Peyer's patch (tissue), 4 donors: Measurements from ENCODE around the gene TSHZ3. TPM values are rescaled to one million over a fixed set of nuclear protein-coding genes. Genes with fewer than 3 reads are reported as not detected.

Experiments
- DNase-seq, 3 donors: peaks; one replicate each; pipeline ENCODE4 v3.0.0-alpha.2; 2017 to 2019
- H3K27ac ChIP-seq, 4 donors: fragments of 200-600 bp; sonication (generic); one replicate each; pipeline ENCODE4 v1.5.1; 2016 to 2019
- H3K27me3 ChIP-seq, 2 donors: fragments of 200-600 bp; sonication (generic); one replicate each; pipeline ENCODE4 v1.5.1; 2019
- H3K36me3 ChIP-seq, 3 donors: fragments of 200-600 bp; sonication (generic); one replicate each; pipeline ENCODE4 v1.5.1; 2016 to 2019
- H3K4me1 ChIP-seq, 4 donors: fragments of 200-600 bp; sonication (generic); one replicate each; pipeline ENCODE4 v1.5.1; 2016 to 2019
- H3K4me3 ChIP-seq, 4 donors: fragments of 200-600 bp; sonication (generic); 1 replicate in 3 of 4; 2 replicates in 1 of 4; pipeline ENCODE4 v1.5.1; 2016 to 2019; ENCODE audit warnings: mild to moderate bottlenecking in 1 of 4
- H3K9me3 ChIP-seq, 4 donors: fragments of 200-600 bp; sonication (generic); one replicate each; pipeline ENCODE4 v1.5.1; 2016 to 2019; ENCODE audit warnings: mild to moderate bottlenecking in 1 of 4
- POLR2A ChIP-seq, 2 donors: fragments of 450-650 bp; IDR thresholded peaks; one replicate each; pipeline ENCODE4 v1.5.1; 2017; ENCODE audit warnings: antibody characterized with exemption in 2 of 2, mild to moderate bottlenecking in 2 of 2, moderate library complexity in 2 of 2
- total RNA-seq, 4 donors: library from RNA; depleted of rRNA; stranded (reverse); fragments of >200 nt; gene quantifications; one replicate each; pipeline ENCODE4 v1.1.0, GENCODE V29; 2016
- TF ChIP-seq, protein P1 (sequence below), 6 experiments: fragments of 450-650 bp in 4 of 6; fragments of 200-600 bp in 2 of 6; sonication (generic) in 1 of 6; IDR thresholded peaks; one replicate each; pipeline ENCODE4 v1.5.1; 2017 to 2019; ENCODE audit warnings: antibody characterized with exemption in 6 of 6, mild to moderate bottlenecking in 3 of 6, moderate library complexity in 1 of 6

Gene TSHZ3
- total RNA-seq, 4 donors from 2014 or later = 0.70 to 14.0 (median 3.0) TPM

DNA sequence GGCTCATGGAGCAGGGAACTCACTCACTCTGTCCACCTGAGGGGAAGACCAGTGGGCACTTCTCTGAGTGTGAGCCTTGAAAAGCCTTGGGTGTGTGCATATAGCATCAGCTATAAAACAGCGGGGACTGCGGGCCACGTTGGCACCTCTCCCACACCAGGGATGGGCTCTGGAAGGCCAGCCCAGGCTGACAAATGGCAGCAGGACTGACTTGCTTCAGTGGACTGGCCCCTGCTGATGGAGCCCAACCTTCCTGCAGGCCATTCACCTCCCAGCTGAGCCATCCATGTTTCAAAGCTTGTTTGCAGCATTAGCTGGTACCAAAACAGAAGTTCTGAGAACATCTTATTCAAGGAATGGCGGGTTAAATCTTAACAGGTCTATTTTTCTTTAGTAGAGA lies 21.0 kb downstream of the TSHZ3 start:
- H3K27me3 ChIP-seq = no peaks in the 10 kb centered on the region
- no peak for TF ChIP-seq POLR2A (IDR thresholded peaks at IDR 0.05)
- TF ChIP-seq, protein P1, sequence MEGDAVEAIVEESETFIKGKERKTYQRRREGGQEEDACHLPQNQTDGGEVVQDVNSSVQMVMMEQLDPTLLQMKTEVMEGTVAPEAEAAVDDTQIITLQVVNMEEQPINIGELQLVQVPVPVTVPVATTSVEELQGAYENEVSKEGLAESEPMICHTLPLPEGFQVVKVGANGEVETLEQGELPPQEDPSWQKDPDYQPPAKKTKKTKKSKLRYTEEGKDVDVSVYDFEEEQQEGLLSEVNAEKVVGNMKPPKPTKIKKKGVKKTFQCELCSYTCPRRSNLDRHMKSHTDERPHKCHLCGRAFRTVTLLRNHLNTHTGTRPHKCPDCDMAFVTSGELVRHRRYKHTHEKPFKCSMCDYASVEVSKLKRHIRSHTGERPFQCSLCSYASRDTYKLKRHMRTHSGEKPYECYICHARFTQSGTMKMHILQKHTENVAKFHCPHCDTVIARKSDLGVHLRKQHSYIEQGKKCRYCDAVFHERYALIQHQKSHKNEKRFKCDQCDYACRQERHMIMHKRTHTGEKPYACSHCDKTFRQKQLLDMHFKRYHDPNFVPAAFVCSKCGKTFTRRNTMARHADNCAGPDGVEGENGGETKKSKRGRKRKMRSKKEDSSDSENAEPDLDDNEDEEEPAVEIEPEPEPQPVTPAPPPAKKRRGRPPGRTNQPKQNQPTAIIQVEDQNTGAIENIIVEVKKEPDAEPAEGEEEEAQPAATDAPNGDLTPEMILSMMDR (IDR thresholded peaks at IDR 0.05) = no peak
- no peaks in the 10 kb centered on the region for H3K9me3 ChIP-seq
- no peak overlapping the region for H3K27ac ChIP-seq
- no peaks in the 10 kb centered on the region for H3K36me3 ChIP-seq
- no peak overlapping the region for H3K4me3 ChIP-seq
- DNase-seq = no peak
- peaks cover 0 to 10% (median 0%) of the 10 kb centered on the region in 4 donors for H3K4me1 ChIP-seq

DNA sequence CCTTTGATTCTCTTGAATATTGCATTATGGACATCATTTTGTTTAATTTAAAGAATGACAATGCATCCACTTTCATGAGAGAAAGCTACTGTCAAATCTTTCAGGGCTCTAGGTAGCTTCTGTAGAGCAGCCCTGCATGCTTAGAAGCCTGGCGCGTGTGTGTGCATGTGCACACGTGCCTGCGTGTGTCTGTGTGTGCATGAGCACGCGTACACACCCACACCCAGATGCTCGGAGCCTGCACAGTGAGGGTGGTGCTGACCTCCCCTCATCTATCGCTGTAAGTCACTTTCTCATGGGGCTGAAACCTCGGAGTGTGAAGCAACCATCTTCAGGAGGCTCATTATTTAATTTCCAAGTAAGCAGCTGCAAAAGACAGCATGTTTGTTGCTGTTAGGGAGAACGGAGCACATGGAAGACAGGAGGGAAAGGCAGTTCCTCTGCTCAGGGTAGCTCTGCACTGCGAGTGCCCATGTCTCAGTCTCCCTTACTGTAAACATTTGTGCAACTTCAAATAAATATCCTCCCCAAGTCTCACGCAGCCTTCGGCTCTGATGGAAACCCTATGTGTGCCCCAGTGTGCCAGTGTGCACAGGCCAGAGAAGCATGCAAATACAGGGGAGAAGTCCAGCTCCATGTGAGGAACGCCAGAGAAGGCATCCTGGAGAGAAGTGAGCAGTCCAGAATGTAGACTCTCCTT lies 22.8 kb downstream of the TSHZ3 start:
- Histone ChIP-seq H3K9me3 (no peaks in the 10 kb centered on the region), H3K4me1 (peaks cover 0 to 10% (median 0%) of the 10 kb centered on the region in 4 donors), H3K36me3 (no peaks in the 10 kb centered on the region), H3K27ac (no peak overlapping the region), H3K4me3 (no peak overlapping the region), H3K27me3 (no peaks in the 10 kb centered on the region)
- no peak for TF ChIP-seq POLR2A (IDR thresholded peaks at IDR 0.05)
- TF ChIP-seq, protein P1 (IDR thresholded peaks at IDR 0.05) = no peak
- DNase-seq = no peak

DNA sequence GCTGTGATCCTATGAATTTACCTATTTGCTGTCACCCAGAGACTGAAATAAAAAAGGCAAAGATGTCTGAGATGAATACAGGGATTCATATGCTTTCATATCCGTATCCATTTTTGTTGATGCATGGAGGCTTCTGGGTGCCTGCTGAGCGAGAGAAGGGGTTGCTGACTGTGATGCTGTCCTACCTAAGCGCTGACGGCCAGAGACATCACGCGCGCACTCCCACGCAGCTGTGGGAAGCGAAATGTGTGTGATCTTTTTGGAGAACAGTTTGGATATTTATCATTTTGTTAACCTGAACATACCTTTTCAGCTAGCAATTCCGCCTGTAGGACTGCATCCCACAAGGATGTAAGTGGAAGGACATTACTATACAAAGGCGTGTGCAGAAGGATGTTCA lies 23.9 kb downstream of the TSHZ3 start:
- TF ChIP-seq, protein P1 (IDR thresholded peaks at IDR 0.05) = no peak
- TF ChIP-seq POLR2A (IDR thresholded peaks at IDR 0.05) = no peak
- H3K27me3 ChIP-seq = no peaks in the 10 kb centered on the region
- no peak for DNase-seq
- H3K36me3 ChIP-seq = no peaks in the 10 kb centered on the region
- H3K4me3 ChIP-seq = no peak overlapping the region
- no peak overlapping the region for H3K27ac ChIP-seq
- no peaks in the 10 kb centered on the region for H3K9me3 ChIP-seq
- H3K4me1 ChIP-seq = peaks cover 0 to 4% (median 0%) of the 10 kb centered on the region in 4 donors

DNA sequence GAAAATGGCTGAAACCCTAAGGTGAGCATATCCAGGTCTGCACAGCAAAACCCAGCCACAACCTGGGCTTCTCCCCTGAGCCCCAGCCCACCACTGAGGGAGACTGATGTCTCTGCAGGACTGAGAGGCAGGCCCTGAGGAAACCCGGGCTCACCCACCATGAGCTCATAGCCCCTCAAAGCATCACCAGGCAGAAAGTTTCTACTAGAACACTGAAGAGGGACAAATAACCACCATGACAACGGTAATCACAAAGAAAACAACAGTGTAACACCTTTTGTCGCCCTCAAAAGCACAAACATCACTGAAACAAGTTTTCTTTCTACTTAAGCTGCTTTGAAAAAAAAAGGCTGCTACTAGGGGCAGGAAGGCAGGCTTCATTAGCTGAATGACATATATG lies 29.8 kb downstream of the TSHZ3 start:
- no peak for DNase-seq
- H3K9me3 ChIP-seq = no peaks in the 10 kb centered on the region
- TF ChIP-seq, protein P1 (IDR thresholded peaks at IDR 0.05) = no peak
- no peak for TF ChIP-seq POLR2A (IDR thresholded peaks at IDR 0.05)
- H3K27ac ChIP-seq = no peak overlapping the region
- H3K4me1 ChIP-seq = peaks cover 0 to 8% (median 0%) of the 10 kb centered on the region in 4 donors
- no peak overlapping the region for H3K4me3 ChIP-seq
- H3K27me3 ChIP-seq = no peaks in the 10 kb centered on the region
- no peaks in the 10 kb centered on the region for H3K36me3 ChIP-seq

DNA sequence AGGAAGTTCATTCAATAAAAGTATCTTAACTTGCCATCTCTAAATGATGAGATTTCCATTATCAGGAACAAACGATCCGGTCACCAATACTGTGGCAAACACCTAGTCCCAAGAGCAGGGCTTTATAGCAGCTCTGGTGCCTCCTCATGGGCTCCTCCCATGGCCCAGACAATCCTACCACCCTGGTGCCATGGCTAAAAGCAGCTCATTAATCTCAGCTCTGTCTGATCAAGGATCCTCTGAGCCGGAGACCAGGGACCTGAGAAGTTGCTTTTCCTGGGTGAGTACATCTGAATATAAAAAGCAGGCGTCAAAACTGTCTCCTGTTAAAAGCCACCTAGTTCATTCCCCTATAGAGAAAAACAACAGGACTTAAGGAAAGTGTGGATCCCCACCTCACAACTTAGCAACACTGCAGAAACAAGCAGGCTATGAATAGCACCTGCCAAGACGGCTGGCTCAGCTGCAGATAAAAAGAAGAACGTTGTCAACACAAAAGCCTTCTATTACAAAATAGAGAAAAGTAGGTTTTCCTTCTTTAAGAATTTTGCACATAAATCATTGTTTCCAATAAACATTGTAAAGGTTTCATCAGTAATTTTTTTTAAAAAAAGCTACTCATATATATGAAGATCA lies 30.3 kb downstream of the TSHZ3 start:
- no peak for TF ChIP-seq POLR2A (IDR thresholded peaks at IDR 0.05)
- TF ChIP-seq, protein P1 (IDR thresholded peaks at IDR 0.05) = no peak

More for the DNA sequence above, 30.3 kb downstream of the TSHZ3 start:
- Histone ChIP-seq H3K4me1 (peaks cover 0 to 8% (median 0%) of the 10 kb centered on the region in 4 donors), H3K27ac (no peak overlapping the region), H3K9me3 (no peaks in the 10 kb centered on the region), H3K27me3 (no peaks in the 10 kb centered on the region), H3K4me3 (no peak overlapping the region), H3K36me3 (no peaks in the 10 kb centered on the region)
- no peak for DNase-seq
